ENCODE results near the gene SERINC5.
"Not testable (repeated sequence)": the region's sequence is repeated elsewhere in the genome, so short reads cannot be mapped to it uniquely, and the experiment has no call there.

SERINC5 gene

GRCh38 chr5:80134876-80135275 is 121.0 kb downstream of the SERINC5 start:
- no peak for DNase-seq (ENCODE audit: low read depth)

DNA sequence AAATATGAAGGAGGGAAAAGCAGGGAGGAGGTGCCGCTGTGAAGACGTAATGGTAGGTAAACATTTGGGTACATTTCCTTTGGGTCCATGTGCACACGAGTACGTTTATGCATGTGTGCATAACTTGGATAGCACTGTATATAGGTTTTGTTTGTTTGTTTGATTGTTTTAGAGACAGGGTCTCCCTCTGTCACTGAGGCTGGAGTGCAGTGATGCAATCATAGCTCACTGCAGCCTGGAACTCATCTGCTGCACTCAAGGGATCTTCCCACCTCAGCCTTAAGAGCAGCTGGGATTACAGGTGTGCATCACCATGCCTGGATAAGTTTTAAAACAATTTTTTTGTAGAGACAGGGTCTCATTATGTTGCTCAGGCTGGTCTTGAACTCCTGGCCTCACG is 126.7 kb downstream of the SERINC5 start:
- DNase-seq (ENCODE audit: low read depth): no peak

- DNase-seq (ENCODE audit: low read depth): no peak
Measured at GRCh38 chr5:80128141-80128540, 127.7 kb downstream of the SERINC5 start.

DNA sequence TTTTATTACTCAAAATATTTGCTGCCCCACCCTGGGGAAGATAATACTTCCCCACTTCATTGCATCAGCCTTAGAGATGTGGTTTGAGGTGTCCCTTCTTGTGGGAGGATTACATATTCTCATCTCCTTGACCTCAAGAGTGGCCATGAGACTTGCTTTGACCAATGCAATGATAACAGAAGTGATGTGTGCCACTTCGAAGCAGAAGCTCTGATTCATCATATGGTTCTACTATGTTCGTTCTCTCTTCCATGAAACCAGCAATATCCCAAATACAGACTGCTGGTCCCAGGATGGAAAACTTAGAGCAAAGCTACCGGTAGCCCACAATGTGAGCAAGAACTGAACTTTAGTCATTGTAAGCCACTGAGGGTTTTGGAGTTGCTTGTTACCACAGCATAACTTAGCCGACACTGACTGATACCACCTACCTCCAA is 128.7 kb downstream of the SERINC5 start:
- no peak for DNase-seq (ENCODE audit: low read depth)

GRCh38 chr5:80125962-80126480 is 129.8 kb downstream of the SERINC5 start:
- no peak for DNase-seq (ENCODE audit: low read depth)

DNA sequence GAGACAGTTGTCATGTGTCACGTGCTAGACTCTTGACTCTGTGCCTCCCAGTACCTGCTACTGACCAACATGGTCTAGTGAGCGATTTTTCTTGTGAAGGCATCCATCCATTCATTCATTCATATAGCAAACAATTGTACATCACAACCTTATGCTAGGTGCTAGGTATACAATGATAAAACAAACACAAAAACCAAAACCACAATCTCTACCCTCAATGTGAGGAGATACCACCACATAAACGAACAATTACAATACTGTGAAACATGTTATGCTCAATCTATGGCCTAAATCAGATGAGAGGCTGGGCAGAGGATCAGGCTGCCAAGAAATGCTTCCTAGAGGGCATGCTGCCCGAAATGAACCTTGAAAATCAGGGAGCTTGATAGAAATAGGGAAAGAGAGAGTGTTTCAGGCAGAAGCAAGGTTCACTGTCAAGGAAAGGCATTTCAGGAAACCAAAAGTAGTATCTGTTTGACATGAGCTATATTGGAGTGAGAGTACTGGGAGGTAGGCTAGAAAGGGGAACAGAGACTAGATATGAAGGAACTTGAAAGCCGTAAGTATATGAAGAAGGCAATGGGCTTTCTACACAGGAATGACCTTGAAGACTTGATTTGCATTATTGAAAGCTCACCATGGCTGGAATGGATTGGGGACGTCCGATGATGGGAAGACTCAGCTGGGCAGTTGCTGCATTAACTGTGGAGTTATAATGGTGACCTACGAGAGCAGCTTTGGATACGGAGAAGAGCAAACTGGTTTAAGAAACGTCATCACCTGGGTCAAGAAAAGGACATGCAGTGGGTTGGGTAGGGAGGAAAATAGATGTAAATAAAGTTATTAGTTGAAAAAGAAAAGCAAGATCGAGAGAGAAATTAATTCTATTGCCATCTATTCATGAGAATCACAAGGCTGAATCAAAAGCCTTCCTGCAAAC is 130.6 kb downstream of the SERINC5 start:
- no peak for DNase-seq (ENCODE audit: low read depth)

GRCh38 chr5:80124121-80124918 is 131.5 kb downstream of the SERINC5 start:
- DNase-seq (ENCODE audit: low read depth): no peak

DNA sequence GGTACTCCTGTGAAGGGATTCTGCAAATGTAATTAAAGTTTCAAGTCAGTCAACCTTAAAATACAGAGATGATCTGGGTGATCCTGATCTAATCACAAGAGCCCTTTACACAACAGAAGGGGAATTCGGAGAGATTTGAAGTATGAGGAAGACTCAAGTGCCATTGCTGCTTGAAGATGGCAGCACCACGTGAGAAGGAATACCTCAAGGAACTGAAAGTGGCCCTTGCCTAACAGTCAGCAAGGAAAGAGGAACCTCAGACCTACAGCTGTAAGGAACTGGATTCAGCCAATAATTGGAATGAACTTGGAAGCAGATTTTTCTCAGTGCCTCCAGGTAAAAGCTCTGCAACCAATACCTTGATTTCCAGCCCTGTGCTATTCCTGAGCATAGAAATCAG is 133.3 kb downstream of the SERINC5 start:
- no peak for DNase-seq (ENCODE audit: low read depth)

- no peak for DNase-seq (ENCODE audit: low read depth)
Measured at GRCh38 chr5:80119372-80119771, 136.5 kb downstream of the SERINC5 start.

DNA sequence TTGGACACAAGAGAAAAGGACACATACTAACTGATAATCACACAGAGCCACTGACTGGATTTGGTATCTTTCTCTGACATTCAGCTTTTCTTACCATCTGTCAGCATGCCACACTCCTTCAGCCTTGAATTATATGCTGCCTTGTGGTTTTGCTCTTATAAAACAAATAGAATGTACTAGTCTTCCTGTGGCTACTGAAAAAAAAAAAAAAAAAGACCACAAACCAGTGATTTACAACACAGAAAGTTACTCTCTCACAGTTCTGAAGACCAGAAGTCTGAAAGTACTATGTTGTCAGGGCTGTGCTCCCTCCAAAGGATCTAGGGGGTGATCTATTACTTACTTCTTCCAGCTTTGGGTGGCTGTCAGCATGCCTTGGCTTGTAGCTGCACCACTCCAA is 138.4 kb downstream of the SERINC5 start:
- no peak for DNase-seq (ENCODE audit: low read depth)

GRCh38 chr5:80116465-80116864 is 139.4 kb downstream of the SERINC5 start:
- no peak for DNase-seq (ENCODE audit: low read depth)

- DNase-seq (ENCODE audit: low read depth): no peak
Measured at GRCh38 chr5:80116000-80116399, 139.8 kb downstream of the SERINC5 start.

DNA sequence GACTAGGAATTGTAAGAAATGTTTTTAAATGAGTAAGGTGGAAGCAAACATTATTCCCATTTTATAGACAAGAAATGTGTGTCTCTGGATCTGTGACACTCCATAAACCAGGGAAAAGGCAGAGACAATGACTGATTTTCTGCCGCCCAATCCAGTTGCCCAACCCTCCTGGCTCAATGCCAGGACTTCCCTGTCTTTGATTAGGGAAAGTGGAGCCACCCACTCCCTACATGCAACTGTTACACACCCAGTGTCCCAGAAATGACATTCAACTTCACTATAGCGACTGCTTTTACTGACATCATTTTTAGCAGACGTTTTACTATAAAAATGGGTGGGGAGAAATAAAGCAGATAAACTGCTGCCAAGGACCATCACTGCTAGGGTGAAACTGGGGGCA is 141.0 kb downstream of the SERINC5 start:
- DNase-seq (ENCODE audit: low read depth): no peak

GRCh38 chr5:80111376-80111990 is 144.4 kb downstream of the SERINC5 start:
- not testable (repeated sequence) for DNase-seq (ENCODE audit: low read depth)

DNA sequence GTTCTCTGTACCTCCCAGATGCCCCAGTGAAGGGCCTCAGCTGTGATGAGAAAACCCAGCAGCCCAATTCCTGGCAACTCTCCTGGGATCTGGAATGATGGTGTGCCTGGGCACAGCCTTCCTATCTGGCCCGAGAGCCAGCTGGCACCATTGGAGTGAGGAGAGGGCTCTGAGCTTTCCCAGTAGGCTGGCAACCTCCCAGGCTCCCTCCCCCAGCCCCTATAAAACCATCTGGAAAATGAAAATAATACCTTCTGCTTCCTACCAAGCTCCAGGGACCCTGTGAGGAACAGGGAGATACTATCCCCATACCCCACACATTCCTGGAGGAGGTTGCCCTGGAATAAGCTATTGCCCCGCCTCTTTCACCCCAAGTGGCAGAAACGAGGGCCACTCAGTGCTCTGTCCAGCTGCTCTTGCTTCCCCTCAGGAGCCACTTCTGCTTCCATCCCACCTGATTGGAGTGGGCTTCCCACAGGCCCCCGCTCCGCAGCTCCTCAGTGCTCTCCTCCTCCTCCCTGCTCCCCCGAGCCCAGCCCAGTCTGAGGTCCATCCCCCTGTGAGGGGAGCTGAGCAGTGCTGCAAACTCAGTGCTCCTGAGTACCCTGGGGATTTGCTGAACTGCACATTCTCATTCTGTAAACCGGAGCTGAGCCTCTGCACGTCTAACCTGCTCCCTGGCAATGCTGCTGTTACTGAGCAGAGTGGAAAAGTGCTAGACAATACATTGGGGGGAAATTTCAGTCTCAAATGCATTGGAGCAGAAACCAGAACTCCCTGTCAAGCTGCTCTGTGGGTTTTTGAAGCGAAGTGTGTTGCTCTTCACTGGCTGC is 146.0 kb downstream of the SERINC5 start:
- no peak for DNase-seq (ENCODE audit: low read depth)

- DNase-seq (ENCODE audit: low read depth): no peak
Measured at GRCh38 chr5:80106916-80107315, 148.9 kb downstream of the SERINC5 start.

GRCh38 chr5:80105698-80106439 is 150.0 kb downstream of the SERINC5 start:
- no peak for DNase-seq (ENCODE audit: low read depth)

DNA sequence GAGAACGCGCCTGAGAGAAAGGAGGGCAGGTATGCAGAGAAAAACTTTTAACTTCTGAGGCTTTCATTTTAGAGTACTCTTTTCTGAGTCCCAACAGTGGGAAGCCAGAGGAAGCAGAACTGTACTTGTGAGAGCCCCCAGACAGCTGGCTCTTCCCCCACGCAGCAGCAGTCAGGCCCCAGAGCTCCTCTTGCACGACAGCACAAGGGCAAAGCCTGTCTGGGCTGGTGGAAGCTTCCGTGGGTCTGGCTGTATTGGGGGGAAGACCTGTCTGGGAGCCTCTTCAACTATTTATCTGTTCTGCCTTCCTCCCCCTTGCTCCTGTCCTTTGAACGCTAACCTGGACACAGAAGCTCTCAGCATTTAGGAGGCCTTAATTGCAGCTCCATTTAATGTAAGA is 152.5 kb downstream of the SERINC5 start:
- no peak for DNase-seq (ENCODE audit: low read depth)

DNA sequence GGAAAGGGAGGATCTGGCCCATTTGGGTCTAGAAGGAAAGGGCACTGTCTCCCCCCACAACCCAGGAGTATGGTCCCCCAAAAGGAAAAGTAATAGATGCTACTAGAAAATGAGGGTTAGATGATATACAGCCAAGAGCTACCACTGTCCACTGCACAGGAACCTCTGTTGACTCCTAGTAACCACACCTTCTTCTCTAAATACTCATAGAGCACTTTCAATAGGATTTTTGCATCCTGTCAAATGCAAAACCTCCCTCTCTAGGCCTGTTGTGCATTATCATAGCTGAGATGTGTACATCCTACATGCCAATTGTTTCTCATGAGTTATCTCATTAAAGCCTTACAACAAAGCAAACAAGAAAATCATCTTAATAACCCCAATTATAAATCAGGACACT is 153.9 kb downstream of the SERINC5 start:
- DNase-seq (ENCODE audit: low read depth): no peak

DNA sequence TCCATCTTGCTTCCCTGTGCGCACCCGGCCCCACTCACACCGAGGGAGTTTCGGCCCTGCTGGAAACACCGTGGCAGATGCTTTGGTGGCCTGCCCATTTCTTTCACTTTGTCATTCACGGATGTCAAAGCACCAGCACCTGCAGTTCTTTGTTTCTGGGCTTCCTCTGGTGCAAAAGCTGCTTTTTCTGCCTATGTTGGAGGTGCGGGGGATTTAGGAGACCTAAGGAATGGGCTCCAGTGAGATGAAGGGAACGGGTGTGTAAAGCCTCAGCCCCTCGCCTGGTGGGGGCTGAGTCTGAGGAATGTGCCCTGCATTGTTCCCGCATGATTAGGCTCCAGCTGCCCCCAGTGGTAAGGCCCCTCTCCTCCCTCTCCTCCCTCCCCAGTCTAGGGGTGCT is 158.4 kb downstream of the SERINC5 start:
- no peak for DNase-seq (ENCODE audit: low read depth)

Data from HS-27A (cell line).